ENCODE results near the gene NAA25. TPM values are rescaled to one million over a fixed set of nuclear protein-coding genes. Genes with fewer than 3 reads are reported as not detected.

Gene NAA25
- total and polyA plus RNA-seq, 9 donors = 5.7 to 36.9 (median 23.6) TPM

DNA sequence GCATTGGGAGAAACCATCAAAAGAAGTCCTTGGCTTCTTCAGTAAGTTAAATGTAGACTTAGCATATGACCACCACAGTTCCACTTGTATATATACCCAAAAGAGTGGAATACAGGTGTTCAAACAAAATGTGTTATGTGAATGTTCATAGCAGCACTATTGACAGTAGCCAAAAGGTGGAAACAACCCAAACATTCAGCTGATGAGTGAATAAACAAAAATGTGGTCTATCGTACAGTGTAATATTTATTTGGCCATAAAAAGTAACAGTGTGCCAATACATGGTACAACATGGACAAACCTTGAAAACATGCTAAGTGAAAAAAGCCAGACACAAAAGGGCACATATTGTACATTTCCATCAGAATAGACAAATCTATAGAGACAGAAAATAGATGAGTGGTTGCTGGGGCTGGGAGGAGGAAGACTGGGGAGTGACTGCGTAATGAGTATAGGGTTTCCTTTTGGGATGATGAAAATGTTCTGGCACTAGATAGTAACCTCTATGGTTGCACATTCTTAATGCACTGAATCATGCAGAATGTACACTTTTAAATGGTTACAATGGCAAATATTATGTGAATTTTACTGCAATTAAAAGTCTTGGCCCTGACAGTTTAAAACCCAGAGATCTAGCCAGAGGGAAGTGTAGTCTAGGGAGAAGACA, 89.9 kb downstream of the NAA25 start:
- WGBS, 3 donors = 77 to 84% (median 81%) methylated on average over 2 of the region's 2 CpGs
- no peak overlapping the region for H3K27ac ChIP-seq
- no peaks in the 10 kb centered on the region for H3K36me3 ChIP-seq
- no peak for DNase-seq
- no peak overlapping the region for H3K4me3 ChIP-seq
- TF ChIP-seq, protein P1, sequence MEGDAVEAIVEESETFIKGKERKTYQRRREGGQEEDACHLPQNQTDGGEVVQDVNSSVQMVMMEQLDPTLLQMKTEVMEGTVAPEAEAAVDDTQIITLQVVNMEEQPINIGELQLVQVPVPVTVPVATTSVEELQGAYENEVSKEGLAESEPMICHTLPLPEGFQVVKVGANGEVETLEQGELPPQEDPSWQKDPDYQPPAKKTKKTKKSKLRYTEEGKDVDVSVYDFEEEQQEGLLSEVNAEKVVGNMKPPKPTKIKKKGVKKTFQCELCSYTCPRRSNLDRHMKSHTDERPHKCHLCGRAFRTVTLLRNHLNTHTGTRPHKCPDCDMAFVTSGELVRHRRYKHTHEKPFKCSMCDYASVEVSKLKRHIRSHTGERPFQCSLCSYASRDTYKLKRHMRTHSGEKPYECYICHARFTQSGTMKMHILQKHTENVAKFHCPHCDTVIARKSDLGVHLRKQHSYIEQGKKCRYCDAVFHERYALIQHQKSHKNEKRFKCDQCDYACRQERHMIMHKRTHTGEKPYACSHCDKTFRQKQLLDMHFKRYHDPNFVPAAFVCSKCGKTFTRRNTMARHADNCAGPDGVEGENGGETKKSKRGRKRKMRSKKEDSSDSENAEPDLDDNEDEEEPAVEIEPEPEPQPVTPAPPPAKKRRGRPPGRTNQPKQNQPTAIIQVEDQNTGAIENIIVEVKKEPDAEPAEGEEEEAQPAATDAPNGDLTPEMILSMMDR (IDR thresholded peaks at IDR 0.05) = no peak
- TF ChIP-seq EP300 (IDR thresholded peaks at IDR 0.05) (no peak), POLR2A (IDR thresholded peaks at IDR 0.05) (no peak)
- H3K4me1 ChIP-seq (ENCODE audit: insufficient read depth) = peaks cover 5% of the 10 kb centered on the region
- H3K9me3 ChIP-seq = no peaks in the 10 kb centered on the region
- intact Hi-C loops (cut with DNase I) = loop anchor here in 1 of 4 donors (10.0 kb wide), 1 partner anchor 106 kb away; the partner anchor contains the start of gene TRAFD1
- no peaks in the 10 kb centered on the region for H3K27me3 ChIP-seq

DNA sequence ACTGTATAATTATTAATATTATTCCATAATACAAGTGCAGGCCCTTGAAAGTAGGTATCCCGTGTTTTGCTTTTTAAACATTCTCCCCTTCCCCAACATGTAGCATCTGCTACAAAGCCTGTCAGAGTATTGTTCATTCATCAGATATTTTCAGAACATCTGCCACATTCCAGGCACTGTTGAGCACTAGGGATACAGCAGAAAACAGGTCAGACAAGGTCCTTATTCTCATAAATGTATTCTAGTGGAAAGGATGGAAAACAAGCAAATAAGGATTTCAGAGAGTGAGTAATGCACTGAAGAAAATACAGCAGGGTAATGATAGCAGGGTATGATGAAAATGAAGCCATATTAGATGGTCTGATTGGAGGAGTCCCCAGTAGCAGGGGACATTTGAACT, 91.5 kb downstream of the NAA25 start:
- no peak for TF ChIP-seq EP300 (IDR thresholded peaks at IDR 0.05)
- TF ChIP-seq, protein P1 (IDR thresholded peaks at IDR 0.05) = no peak
- TF ChIP-seq POLR2A (IDR thresholded peaks at IDR 0.05) = no peak
- DNase-seq = no peak
- H3K9me3 ChIP-seq = no peaks in the 10 kb centered on the region
- H3K36me3 ChIP-seq = no peaks in the 10 kb centered on the region
- no peaks in the 10 kb centered on the region for H3K27me3 ChIP-seq
- no peak overlapping the region for H3K27ac ChIP-seq
- 75 to 85% (median 79%) methylated on average over 1 of the region's 1 CpG for WGBS, 3 donors
- H3K4me3 ChIP-seq = no peak overlapping the region
- H3K4me1 ChIP-seq (ENCODE audit: insufficient read depth) = peaks cover 6% of the 10 kb centered on the region
- intact Hi-C loops (cut with DNase I) = loop anchor here in 1 of 4 donors (10.0 kb wide), 1 partner anchor 108 kb away; the partner anchor contains the start of gene TRAFD1

DNA sequence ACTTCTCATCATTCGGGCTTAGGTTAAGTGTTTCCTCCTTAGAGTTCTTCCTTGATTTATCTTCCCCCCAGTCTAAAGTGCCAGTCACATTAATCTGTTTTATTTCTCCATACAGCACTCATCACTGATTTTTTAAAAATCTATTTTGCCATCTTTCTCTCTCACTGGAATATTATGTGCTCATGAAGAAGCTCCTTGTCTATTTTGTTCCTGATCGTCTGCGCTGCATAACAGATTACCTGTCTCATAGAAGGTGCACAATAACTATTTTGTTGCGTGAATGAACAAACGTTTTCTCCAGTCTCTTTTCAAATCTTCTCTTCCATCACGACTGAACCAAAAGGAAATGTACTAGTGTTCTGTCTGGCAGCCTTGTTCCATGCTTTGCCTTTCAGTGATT, 92.6 kb downstream of the NAA25 start:
- 96% methylated on average over 6 of the region's 6 CpGs for WGBS, 3 donors
- no peaks in the 10 kb centered on the region for H3K9me3 ChIP-seq
- no peak for DNase-seq
- no peaks in the 10 kb centered on the region for H3K27me3 ChIP-seq
- no peak overlapping the region for H3K4me3 ChIP-seq
- H3K36me3 ChIP-seq = no peaks in the 10 kb centered on the region
- intact Hi-C loops (cut with DNase I) = loop anchor here in 1 of 4 donors (10.0 kb wide), 1 partner anchor 109 kb away; the partner anchor contains the start of gene TRAFD1
- peaks cover 13% of the 10 kb centered on the region for H3K4me1 ChIP-seq (ENCODE audit: insufficient read depth)
- TF ChIP-seq POLR2A (IDR thresholded peaks at IDR 0.05) = no peak
- TF ChIP-seq, protein P1 (IDR thresholded peaks at IDR 0.05) = no peak
- TF ChIP-seq EP300 (IDR thresholded peaks at IDR 0.05) = no peak
- H3K27ac ChIP-seq = no peak overlapping the region

DNA sequence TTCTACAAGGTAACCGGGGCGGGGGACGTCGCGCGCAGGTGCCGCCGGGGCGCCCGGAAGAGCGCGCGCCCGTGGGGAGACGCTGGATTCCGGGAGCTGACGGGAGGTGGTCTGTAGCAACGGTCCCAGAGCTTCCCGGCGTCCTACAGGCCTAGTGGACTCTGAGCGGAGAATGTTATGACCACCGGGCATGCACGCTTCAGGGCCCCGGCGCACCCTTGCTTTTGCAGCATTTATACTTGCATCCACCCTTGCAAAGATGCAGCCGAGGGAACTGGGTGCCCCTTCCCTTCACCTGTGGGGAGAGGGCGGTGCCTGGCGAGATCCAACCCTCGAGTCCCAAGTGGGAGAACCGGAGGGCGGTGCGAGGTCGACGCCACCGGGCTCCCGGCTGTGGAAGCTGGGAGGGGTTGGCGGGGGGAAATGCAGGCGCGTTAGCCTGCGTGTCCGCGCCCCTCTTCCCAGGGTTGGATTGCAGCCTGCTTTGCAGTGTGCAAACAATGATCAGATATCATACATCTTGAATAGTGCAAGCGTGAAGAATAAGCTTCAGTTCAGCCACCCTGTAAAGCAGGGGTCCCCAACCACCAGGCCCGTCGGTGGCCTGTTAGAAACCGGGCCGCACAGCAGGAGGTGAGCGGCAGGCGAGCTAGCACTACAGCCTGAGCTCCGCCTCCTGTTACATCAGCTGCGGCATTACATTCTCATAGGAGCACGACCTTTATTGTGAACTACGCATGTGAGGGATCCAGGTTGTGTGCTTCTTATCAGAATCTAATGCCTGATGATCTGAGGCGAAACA, 94.8 kb downstream of the NAA25 start:
- intact Hi-C loops (cut with DNase I) = loop anchor here in 1 of 4 donors (5.0 to 10.0 kb wide), 2 partner anchors 67 to 111 kb away; partner anchors contain the start of gene TRAFD1
- Histone ChIP-seq H3K4me3 (peak overlapping the region; percentile 91), H3K9me3 (no peaks in the 10 kb centered on the region), H3K36me3 (no peaks in the 10 kb centered on the region), H3K27me3 (no peaks in the 10 kb centered on the region), H3K27ac (peak overlapping the region; percentile 8 to 60), H3K4me1 (ENCODE audit: insufficient read depth) (peaks cover 14% of the 10 kb centered on the region)
- peak; percentile 26 to 66 (median 56) for DNase-seq
- TF ChIP-seq, protein P1 (IDR thresholded peaks at IDR 0.05) = no peak
- TF ChIP-seq EP300 (IDR thresholded peaks at IDR 0.05) (no peak), POLR2A (IDR thresholded peaks at IDR 0.05) (no peak)
- WGBS, 3 donors = 1 to 2% (median 2%) methylated on average over 34 to 54 of the region's 54 CpGs

Measured in ovary (tissue), 9 donors.